Thyroid gland (tissue), 4 donors: ENCODE results near the gene CEP170.

Source experiments
- CTCF ChIP-seq, 6 experiments: fragments of 200-600 bp in 3 of 6; fragments of 450-650 bp in 3 of 6; sonication (generic) in 3 of 6; IDR thresholded peaks; one replicate each; pipeline ENCODE4 v1.5.1; 2016 to 2019; ENCODE audit warnings: antibody characterized with exemption in 6 of 6, mild to moderate bottlenecking in 2 of 6, inconsistent platforms in 1 of 6, moderate library complexity in 1 of 6
- POLR2A ChIP-seq, 2 donors: fragments of 450-650 bp; IDR thresholded peaks; one replicate each; pipeline ENCODE4 v1.6.1; 2017; ENCODE audit warnings: antibody characterized with exemption in 2 of 2, mild to moderate bottlenecking in 2 of 2, moderate library complexity in 1 of 2

GRCh38 chr1:243267914-243268653 is 13.0 kb upstream of the CEP170 start:
- TF ChIP-seq CTCF (IDR thresholded peaks at IDR 0.05) (no peak), POLR2A (IDR thresholded peaks at IDR 0.05) (no peak)
